Activated naive CD8-positive, alpha-beta T cell treated with anti-CD3 and anti-CD28 coated beads, Interleukin-2, amount 50 U/mL, for 24 hours (primary cell): ENCODE measurements around the gene CTXND1.

ENCODE experiments used
- ATAC-seq: fragments of 150-1000 bp; cut with Tn5 transposase; one replicate; pipeline ENCODE4 v1.10.0; 2021
- DNase-seq: peaks from one replicate; pipeline ENCODE4 v3.0.0; 2021
- H3K27ac Mint-ChIP-seq: one replicate; pipeline ENCODE4 v1.8.0; 2021; ENCODE audit warnings: mild to moderate bottlenecking, mixed read lengths
- H3K27me3 Mint-ChIP-seq: one replicate; pipeline ENCODE4 v1.8.0; 2021; ENCODE audit warnings: mixed read lengths
- H3K36me3 Mint-ChIP-seq: one replicate; pipeline ENCODE4 v1.8.0; 2021; ENCODE audit warnings: low read depth, mixed read lengths
- H3K4me1 Mint-ChIP-seq: one replicate; pipeline ENCODE4 v1.8.0; 2021; ENCODE audit warnings: mixed read lengths
- H3K4me3 Mint-ChIP-seq: one replicate; pipeline ENCODE4 v1.8.0; 2021; ENCODE audit warnings: mild to moderate bottlenecking, moderate library complexity, mixed read lengths
- H3K9me3 Mint-ChIP-seq: one replicate; pipeline ENCODE4 v1.8.0; 2021; ENCODE audit warnings: mixed read lengths

Gene CTXND1

GRCh38 chr15:80270472-80270871, 18.5 kb upstream of the CTXND1 start:
- ATAC-seq, result no peak
- H3K4me3 Mint-ChIP-seq, result no peak overlapping the region
- H3K27me3 Mint-ChIP-seq, result peaks cover 19% of the 10 kb centered on the region
- H3K36me3 Mint-ChIP-seq, result no peaks in the 10 kb centered on the region
- H3K4me1 Mint-ChIP-seq, result no peaks in the 10 kb centered on the region
- H3K9me3 Mint-ChIP-seq, result no peaks in the 10 kb centered on the region
- DNase-seq, result no peak
- no peak overlapping the region for H3K27ac Mint-ChIP-seq

GRCh38 chr15:80268101-80268500, 16.1 kb upstream of the CTXND1 start:
- H3K27ac Mint-ChIP-seq, result no peak overlapping the region
- H3K9me3 Mint-ChIP-seq, result no peaks in the 10 kb centered on the region
- H3K4me1 Mint-ChIP-seq, result peaks cover 5% of the 10 kb centered on the region
- H3K4me3 Mint-ChIP-seq, result no peak overlapping the region
- no peak for ATAC-seq
- H3K27me3 Mint-ChIP-seq, result peaks cover 22% of the 10 kb centered on the region
- DNase-seq, result no peak
- no peaks in the 10 kb centered on the region for H3K36me3 Mint-ChIP-seq

GRCh38 chr15:80267658-80268057, 15.6 kb upstream of the CTXND1 start:
- Mint-ChIP-seq H3K4me1 (peaks cover 5% of the 10 kb centered on the region), H3K27ac (no peak overlapping the region), H3K36me3 (no peaks in the 10 kb centered on the region), H3K27me3 (peaks cover 21% of the 10 kb centered on the region), H3K4me3 (no peak overlapping the region), H3K9me3 (no peaks in the 10 kb centered on the region)
- no peak for ATAC-seq
- no peak for DNase-seq

GRCh38 chr15:80266745-80267144, 14.7 kb upstream of the CTXND1 start:
- no peaks in the 10 kb centered on the region for H3K9me3 Mint-ChIP-seq
- no peak overlapping the region for H3K4me3 Mint-ChIP-seq
- no peaks in the 10 kb centered on the region for H3K36me3 Mint-ChIP-seq
- peaks cover 26% of the 10 kb centered on the region for H3K27me3 Mint-ChIP-seq
- ATAC-seq (no peak), DNase-seq (no peak)
- H3K4me1 Mint-ChIP-seq, result peaks cover 5% of the 10 kb centered on the region
- no peak overlapping the region for H3K27ac Mint-ChIP-seq

- Mint-ChIP-seq H3K36me3 (no peaks in the 10 kb centered on the region), H3K27ac (no peak overlapping the region), H3K4me3 (no peak overlapping the region), H3K9me3 (no peaks in the 10 kb centered on the region), H3K4me1 (peaks cover 5% of the 10 kb centered on the region), H3K27me3 (peaks cover 23% of the 10 kb centered on the region)
- ATAC-seq (no peak), DNase-seq (no peak)
These were observed 14.1 kb upstream of the CTXND1 start for GRCh38 chr15:80266113-80266512.

GRCh38 chr15:80265021-80265420, 13.0 kb upstream of the CTXND1 start:
- H3K4me3 Mint-ChIP-seq, result no peak overlapping the region
- ATAC-seq, result peak; percentile 94
- H3K27me3 Mint-ChIP-seq, result peaks cover 25% of the 10 kb centered on the region
- no peaks in the 10 kb centered on the region for H3K9me3 Mint-ChIP-seq
- peak; percentile 22 for DNase-seq
- H3K4me1 Mint-ChIP-seq, result peaks cover 5% of the 10 kb centered on the region
- H3K36me3 Mint-ChIP-seq, result no peaks in the 10 kb centered on the region
- H3K27ac Mint-ChIP-seq, result no peak overlapping the region

- H3K27me3 Mint-ChIP-seq, result peaks cover 35% of the 10 kb centered on the region
- DNase-seq, result no peak
- H3K9me3 Mint-ChIP-seq, result no peaks in the 10 kb centered on the region
- H3K4me1 Mint-ChIP-seq, result peaks cover 5% of the 10 kb centered on the region
- H3K36me3 Mint-ChIP-seq, result no peaks in the 10 kb centered on the region
- no peak overlapping the region for H3K4me3 Mint-ChIP-seq
- no peak for ATAC-seq
- H3K27ac Mint-ChIP-seq, result no peak overlapping the region
These were observed 12.0 kb upstream of the CTXND1 start for GRCh38 chr15:80264031-80264430.

GRCh38 chr15:80260551-80260950, 8.5 kb upstream of the CTXND1 start:
- DNase-seq (no peak), ATAC-seq (no peak)
- H3K9me3 Mint-ChIP-seq, result no peaks in the 10 kb centered on the region
- no peaks in the 10 kb centered on the region for H3K36me3 Mint-ChIP-seq
- no peak overlapping the region for H3K27ac Mint-ChIP-seq
- peaks cover 5% of the 10 kb centered on the region for H3K4me1 Mint-ChIP-seq
- peaks cover 49% of the 10 kb centered on the region for H3K27me3 Mint-ChIP-seq
- H3K4me3 Mint-ChIP-seq, result no peak overlapping the region

GRCh38 chr15:80259942-80260510, 8.0 kb upstream of the CTXND1 start:
- Mint-ChIP-seq H3K9me3 (no peaks in the 10 kb centered on the region), H3K4me3 (no peak overlapping the region), H3K27me3 (peaks cover 48% of the 10 kb centered on the region), H3K27ac (no peak overlapping the region), H3K36me3 (no peaks in the 10 kb centered on the region), H3K4me1 (peaks cover 2% of the 10 kb centered on the region)
- ATAC-seq (no peak), DNase-seq (no peak)

GRCh38 chr15:80251428-80252120, 439 bp downstream of the CTXND1 start:
- ATAC-seq, result no peak
- Mint-ChIP-seq H3K27me3 (peaks cover 72% of the 10 kb centered on the region), H3K4me3 (peak overlapping the region; percentile 55), H3K36me3 (no peaks in the 10 kb centered on the region), H3K9me3 (no peaks in the 10 kb centered on the region), H3K4me1 (peaks cover 6% of the 10 kb centered on the region), H3K27ac (no peak overlapping the region)
- no peak for DNase-seq

GRCh38 chr15:80250614-80251427, 1.2 kb downstream of the CTXND1 start:
- no peak for ATAC-seq
- no peaks in the 10 kb centered on the region for H3K9me3 Mint-ChIP-seq

GRCh38 chr15:80249973-80250372, 2.0 kb downstream of the CTXND1 start:
- ATAC-seq (no peak), DNase-seq (no peak)
- Mint-ChIP-seq H3K9me3 (no peaks in the 10 kb centered on the region), H3K27ac (no peak overlapping the region), H3K27me3 (peaks cover 62% of the 10 kb centered on the region), H3K36me3 (no peaks in the 10 kb centered on the region), H3K4me3 (no peak overlapping the region), H3K4me1 (peaks cover 6% of the 10 kb centered on the region)

More at GRCh38 chr15:80250614-80251427, 1.2 kb downstream of the CTXND1 start:
- no peak for DNase-seq
- Mint-ChIP-seq H3K36me3 (no peaks in the 10 kb centered on the region), H3K4me3 (peak overlapping the region; percentile 55), H3K4me1 (peaks cover 6% of the 10 kb centered on the region), H3K27me3 (peaks cover 67% of the 10 kb centered on the region), H3K27ac (no peak overlapping the region)

- Mint-ChIP-seq H3K9me3 (no peaks in the 10 kb centered on the region), H3K27me3 (peaks cover 39% of the 10 kb centered on the region), H3K4me1 (peaks cover 6% of the 10 kb centered on the region), H3K36me3 (no peaks in the 10 kb centered on the region), H3K4me3 (no peak overlapping the region), H3K27ac (no peak overlapping the region)
- DNase-seq (no peak), ATAC-seq (no peak)
These were observed 4.7 kb downstream of the CTXND1 start for GRCh38 chr15:80247320-80247719.

GRCh38 chr15:80246425-80246894, 5.6 kb downstream of the CTXND1 start:
- no peak overlapping the region for H3K27ac Mint-ChIP-seq
- H3K4me3 Mint-ChIP-seq, result no peak overlapping the region
- H3K36me3 Mint-ChIP-seq, result no peaks in the 10 kb centered on the region
- no peaks in the 10 kb centered on the region for H3K9me3 Mint-ChIP-seq
- ATAC-seq (no peak), DNase-seq (no peak)
- H3K27me3 Mint-ChIP-seq, result peaks cover 40% of the 10 kb centered on the region
- peaks cover 4% of the 10 kb centered on the region for H3K4me1 Mint-ChIP-seq

GRCh38 chr15:80242802-80243201, 9.2 kb downstream of the CTXND1 start:
- ATAC-seq, result no peak
- Mint-ChIP-seq H3K4me1 (no peaks in the 10 kb centered on the region), H3K4me3 (no peak overlapping the region), H3K27ac (no peak overlapping the region), H3K27me3 (peaks cover 11% of the 10 kb centered on the region), H3K9me3 (no peaks in the 10 kb centered on the region), H3K36me3 (no peaks in the 10 kb centered on the region)
- DNase-seq, result no peak
